ENCODE data around the gene MAEA.

GRCh38 chr4:1269209-1269608 is 20.5 kb upstream of the MAEA start:
- TF ChIP-seq CTCF (IDR thresholded peaks at IDR 0.05; ENCODE audit: low read depth, low read length, poor library complexity, severe bottlenecking) (no peak), EZH2phosphoT487 (IDR thresholded peaks at IDR 0.05; ENCODE audit: borderline replicate concordance, low read length) (no peak)

All from DOHH2 (cell line).